Measurements from ENCODE around the gene GLYAT.
A peak's percentile ranks its signal among the peaks of the same experiment; 100 is the strongest.

Gene GLYAT

DNA sequence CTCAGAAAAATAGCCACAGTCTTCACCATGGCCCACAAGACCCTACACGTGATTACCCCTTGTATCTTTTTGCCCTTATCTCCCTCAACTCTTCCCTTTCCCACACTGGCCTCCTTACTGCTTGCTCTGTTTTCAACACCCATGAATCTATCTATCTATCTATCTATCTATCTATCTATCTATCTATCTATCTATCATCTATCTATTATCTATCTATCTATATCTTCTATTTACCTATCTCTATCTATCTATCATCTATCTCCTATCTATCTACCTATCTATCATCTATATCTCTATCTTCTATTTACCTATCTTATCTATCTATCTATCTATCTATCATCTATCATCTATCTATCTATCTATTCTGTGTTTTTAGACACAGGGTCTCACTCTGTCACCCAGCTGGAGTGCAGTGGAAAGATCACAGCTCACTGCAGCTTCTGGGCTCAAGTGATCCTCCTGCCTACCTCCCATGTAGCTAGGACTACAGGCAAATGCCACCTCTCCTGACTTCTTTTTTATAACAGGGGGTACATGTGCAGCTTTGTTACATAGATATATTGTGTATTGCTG, 55.1 kb downstream of the GLYAT start:
- H3K27me3 ChIP-seq (ENCODE audit: insufficient read depth, low read length, poor library complexity): no peaks in the 10 kb centered on the region
- H3K27ac ChIP-seq (ENCODE audit: low read length): no peak overlapping the region
- no peaks in the 10 kb centered on the region for H3K36me3 ChIP-seq (ENCODE audit: insufficient read depth, low read length)
- no peak overlapping the region for H2AFZ ChIP-seq (ENCODE audit: low read depth, low read length)
- H3K9ac ChIP-seq (ENCODE audit: low read depth, low read length): no peak overlapping the region
- ATAC-seq (ENCODE audit: insufficient read depth, low read depth) (no peak), DNase-seq (no peak)
- no peaks in the 10 kb centered on the region for H3K9me3 ChIP-seq (ENCODE audit: insufficient read depth, low read length, severe bottlenecking)
- H3K4me2 ChIP-seq (ENCODE audit: insufficient read depth, low read length): no peak overlapping the region
- H3K4me1 ChIP-seq (ENCODE audit: insufficient read depth, low read length): no peaks in the 10 kb centered on the region
- TF ChIP-seq EZH2 (IDR thresholded peaks at IDR 0.05; ENCODE audit: borderline replicate concordance, low read depth, low read length, severe bottlenecking): no peak
- TF ChIP-seq, protein P1, sequence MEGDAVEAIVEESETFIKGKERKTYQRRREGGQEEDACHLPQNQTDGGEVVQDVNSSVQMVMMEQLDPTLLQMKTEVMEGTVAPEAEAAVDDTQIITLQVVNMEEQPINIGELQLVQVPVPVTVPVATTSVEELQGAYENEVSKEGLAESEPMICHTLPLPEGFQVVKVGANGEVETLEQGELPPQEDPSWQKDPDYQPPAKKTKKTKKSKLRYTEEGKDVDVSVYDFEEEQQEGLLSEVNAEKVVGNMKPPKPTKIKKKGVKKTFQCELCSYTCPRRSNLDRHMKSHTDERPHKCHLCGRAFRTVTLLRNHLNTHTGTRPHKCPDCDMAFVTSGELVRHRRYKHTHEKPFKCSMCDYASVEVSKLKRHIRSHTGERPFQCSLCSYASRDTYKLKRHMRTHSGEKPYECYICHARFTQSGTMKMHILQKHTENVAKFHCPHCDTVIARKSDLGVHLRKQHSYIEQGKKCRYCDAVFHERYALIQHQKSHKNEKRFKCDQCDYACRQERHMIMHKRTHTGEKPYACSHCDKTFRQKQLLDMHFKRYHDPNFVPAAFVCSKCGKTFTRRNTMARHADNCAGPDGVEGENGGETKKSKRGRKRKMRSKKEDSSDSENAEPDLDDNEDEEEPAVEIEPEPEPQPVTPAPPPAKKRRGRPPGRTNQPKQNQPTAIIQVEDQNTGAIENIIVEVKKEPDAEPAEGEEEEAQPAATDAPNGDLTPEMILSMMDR (IDR thresholded peaks at IDR 0.05; ENCODE audit: borderline replicate concordance, extremely low read depth, low read length, poor library complexity, severe bottlenecking): no peak
- no peaks in the 10 kb centered on the region for H3K79me2 ChIP-seq (ENCODE audit: insufficient read depth, low read length)
- no peaks in the 10 kb centered on the region for H4K20me1 ChIP-seq (ENCODE audit: insufficient read depth, low read length)
- H3K4me3 ChIP-seq (ENCODE audit: low read depth in 1 of 2, low read length in 2 of 2): no peak overlapping the region

DNA sequence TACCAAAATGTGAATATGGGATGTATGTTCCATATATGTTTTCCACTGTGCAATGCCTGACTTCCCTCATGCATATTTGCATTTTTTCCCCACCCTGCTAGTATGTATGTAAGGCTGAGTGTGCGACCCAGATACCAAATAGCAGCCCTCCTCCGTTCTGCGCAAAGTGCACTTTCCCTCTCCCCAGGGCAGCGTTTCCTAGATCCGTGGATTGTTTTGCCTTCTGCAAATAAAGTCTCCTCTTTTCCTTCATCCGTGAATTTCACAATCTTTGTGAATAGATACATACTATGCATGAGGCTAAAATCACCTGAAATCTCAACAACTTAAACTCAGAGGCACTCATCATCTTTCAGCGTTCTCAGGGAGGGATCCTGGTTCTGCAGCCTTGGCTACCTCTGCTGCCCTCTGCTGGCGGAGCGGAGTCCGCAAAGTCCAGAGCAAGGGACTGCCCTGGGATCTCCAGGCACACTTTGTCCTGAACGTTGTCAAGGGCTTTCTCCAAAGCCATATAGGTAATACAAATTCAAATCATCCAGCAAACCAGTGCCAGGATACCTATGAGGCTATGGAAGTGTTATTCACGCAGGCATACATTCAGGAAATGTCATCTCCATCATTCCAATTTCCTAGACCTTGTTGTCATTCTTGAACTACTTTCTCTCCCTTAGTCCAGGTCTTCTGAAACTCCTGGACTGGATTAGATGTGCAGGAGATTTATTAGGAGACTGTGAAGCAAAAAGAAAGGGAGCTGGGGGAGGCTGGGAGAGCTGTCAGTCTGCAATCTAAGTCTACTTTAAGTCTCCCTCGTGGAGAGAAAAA, 56.2 kb downstream of the GLYAT start:
- peak; percentile 71 for DNase-seq
- Histone ChIP-seq H3K9me3 (ENCODE audit: insufficient read depth, low read length, severe bottlenecking) (no peaks in the 10 kb centered on the region), H3K79me2 (ENCODE audit: insufficient read depth, low read length) (no peaks in the 10 kb centered on the region), H4K20me1 (ENCODE audit: insufficient read depth, low read length) (no peaks in the 10 kb centered on the region), H3K4me2 (ENCODE audit: insufficient read depth, low read length) (no peak overlapping the region), H3K4me1 (ENCODE audit: insufficient read depth, low read length) (no peaks in the 10 kb centered on the region), H3K36me3 (ENCODE audit: insufficient read depth, low read length) (no peaks in the 10 kb centered on the region), H2AFZ (ENCODE audit: low read depth, low read length) (peak overlapping the region; percentile 36; the same call in 1 of the 2 replicates), H3K9ac (ENCODE audit: low read depth, low read length) (no peak overlapping the region), H3K4me3 (ENCODE audit: low read depth in 1 of 2, low read length in 2 of 2) (no peak overlapping the region), H3K27me3 (ENCODE audit: insufficient read depth, low read length, poor library complexity) (no peaks in the 10 kb centered on the region), H3K27ac (ENCODE audit: low read length) (no peak overlapping the region)
- ATAC-seq (ENCODE audit: insufficient read depth, low read depth): peak; percentile 98
- TF ChIP-seq, protein P1 (IDR thresholded peaks at IDR 0.05; ENCODE audit: borderline replicate concordance, extremely low read depth, low read length, poor library complexity, severe bottlenecking): peak; percentile 95
- no peak for TF ChIP-seq EZH2 (IDR thresholded peaks at IDR 0.05; ENCODE audit: borderline replicate concordance, low read depth, low read length, severe bottlenecking)

DNA sequence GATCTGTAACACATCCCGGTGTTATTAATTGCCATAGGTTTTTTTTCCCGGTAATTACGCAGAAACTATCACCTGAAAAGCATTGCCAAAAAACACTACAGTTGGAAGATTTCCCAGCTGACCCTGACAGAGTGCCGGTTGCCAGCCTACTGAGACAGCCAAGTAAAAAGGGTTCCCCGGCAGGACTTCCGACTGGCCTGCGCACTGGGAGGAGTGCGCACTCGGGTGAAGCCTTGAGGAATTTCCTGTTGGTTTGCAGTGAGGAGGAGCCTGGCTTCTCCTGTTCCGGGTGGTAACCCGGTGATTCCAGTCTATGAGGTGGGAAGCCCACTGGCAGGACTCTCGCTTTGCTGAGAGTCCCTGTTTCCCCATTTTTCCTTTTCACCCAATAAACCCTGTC, 57.1 kb downstream of the GLYAT start:
- no peak overlapping the region for H2AFZ ChIP-seq (ENCODE audit: low read depth, low read length)

More for the DNA sequence above, 57.1 kb downstream of the GLYAT start:
- no peak overlapping the region for H3K27ac ChIP-seq (ENCODE audit: low read length)
- no peaks in the 10 kb centered on the region for H3K27me3 ChIP-seq (ENCODE audit: insufficient read depth, low read length, poor library complexity)
- no peak overlapping the region for H3K9ac ChIP-seq (ENCODE audit: low read depth, low read length)
- no peaks in the 10 kb centered on the region for H3K79me2 ChIP-seq (ENCODE audit: insufficient read depth, low read length)
- ATAC-seq (ENCODE audit: insufficient read depth, low read depth) (no peak), DNase-seq (no peak)
- no peak overlapping the region for H3K4me3 ChIP-seq (ENCODE audit: low read depth in 1 of 2, low read length in 2 of 2)
- no peak overlapping the region for H3K4me2 ChIP-seq (ENCODE audit: insufficient read depth, low read length)
- no peaks in the 10 kb centered on the region for H3K36me3 ChIP-seq (ENCODE audit: insufficient read depth, low read length)
- H4K20me1 ChIP-seq (ENCODE audit: insufficient read depth, low read length): no peaks in the 10 kb centered on the region
- H3K4me1 ChIP-seq (ENCODE audit: insufficient read depth, low read length): no peaks in the 10 kb centered on the region
- no peaks in the 10 kb centered on the region for H3K9me3 ChIP-seq (ENCODE audit: insufficient read depth, low read length, severe bottlenecking)
- TF ChIP-seq, protein P1 (IDR thresholded peaks at IDR 0.05; ENCODE audit: borderline replicate concordance, extremely low read depth, low read length, poor library complexity, severe bottlenecking): no peak
- no peak for TF ChIP-seq EZH2 (IDR thresholded peaks at IDR 0.05; ENCODE audit: borderline replicate concordance, low read depth, low read length, severe bottlenecking)
